Measurements from ENCODE around the gene HMOX2. TPM values are rescaled to one million over a fixed set of nuclear protein-coding genes. Genes with fewer than 3 reads are reported as not detected.
A peak's percentile ranks its signal among the peaks of the same experiment; 100 is the strongest.

Gene HMOX2
- total RNA-seq, 1 experiment from 2014 or later, result 65.7 TPM

GRCh38 chr16:4513086-4513860, 37.1 kb downstream of the HMOX2 start:
- in situ Hi-C loops (cut with HindIII; ENCODE audit: low pct_unique_long_range_greater_than_20kb, low sequenced_read_pairs), result no loop called here

GRCh38 chr16:4513881-4514280, 37.7 kb downstream of the HMOX2 start:
- in situ Hi-C loops (cut with HindIII; ENCODE audit: low pct_unique_long_range_greater_than_20kb, low sequenced_read_pairs), result no loop called here
- no peak for DNase-seq (ENCODE audit: low read depth, low spot score)

More at GRCh38 chr16:4513086-4513860, 37.1 kb downstream of the HMOX2 start:
- DNase-seq (ENCODE audit: low read depth, low spot score), result no peak

GRCh38 chr16:4514606-4515005, 38.4 kb downstream of the HMOX2 start:
- in situ Hi-C loops (cut with HindIII; ENCODE audit: low pct_unique_long_range_greater_than_20kb, low sequenced_read_pairs), result no loop called here
- no peak for DNase-seq (ENCODE audit: low read depth, low spot score)

GRCh38 chr16:4515611-4516233, 39.5 kb downstream of the HMOX2 start:
- peak; percentile 55 for DNase-seq (ENCODE audit: low read depth, low spot score)
- in situ Hi-C loops (cut with HindIII; ENCODE audit: low pct_unique_long_range_greater_than_20kb, low sequenced_read_pairs), result no loop called here

- peak; percentile 70 for DNase-seq (ENCODE audit: low read depth, low spot score)
- in situ Hi-C loops (cut with HindIII; ENCODE audit: low pct_unique_long_range_greater_than_20kb, low sequenced_read_pairs), result no loop called here
Observed at GRCh38 chr16:4517812-4518680, 41.8 kb downstream of the HMOX2 start.

- DNase-seq (ENCODE audit: low read depth, low spot score), result no peak
- in situ Hi-C loops (cut with HindIII; ENCODE audit: low pct_unique_long_range_greater_than_20kb, low sequenced_read_pairs), result no loop called here
Observed at GRCh38 chr16:4519274-4520058, 43.3 kb downstream of the HMOX2 start.

GRCh38 chr16:4520913-4521312, 44.7 kb downstream of the HMOX2 start:
- in situ Hi-C loops (cut with HindIII; ENCODE audit: low pct_unique_long_range_greater_than_20kb, low sequenced_read_pairs), result no loop called here

GRCh38 chr16:4522051-4522581, 45.9 kb downstream of the HMOX2 start:
- DNase-seq (ENCODE audit: low read depth, low spot score), result no peak
- in situ Hi-C loops (cut with HindIII; ENCODE audit: low pct_unique_long_range_greater_than_20kb, low sequenced_read_pairs), result no loop called here

More at GRCh38 chr16:4520913-4521312, 44.7 kb downstream of the HMOX2 start:
- DNase-seq (ENCODE audit: low read depth, low spot score), result no peak

- in situ Hi-C loops (cut with HindIII; ENCODE audit: low pct_unique_long_range_greater_than_20kb, low sequenced_read_pairs), result no loop called here
- no peak for DNase-seq (ENCODE audit: low read depth, low spot score)
Observed at GRCh38 chr16:4523686-4524085, 47.5 kb downstream of the HMOX2 start.

GRCh38 chr16:4524571-4524970, 48.4 kb downstream of the HMOX2 start:
- in situ Hi-C loops (cut with HindIII; ENCODE audit: low pct_unique_long_range_greater_than_20kb, low sequenced_read_pairs), result no loop called here
- DNase-seq (ENCODE audit: low read depth, low spot score), result no peak

GRCh38 chr16:4525069-4525468, 48.9 kb downstream of the HMOX2 start:
- in situ Hi-C loops (cut with HindIII; ENCODE audit: low pct_unique_long_range_greater_than_20kb, low sequenced_read_pairs), result no loop called here
- no peak for DNase-seq (ENCODE audit: low read depth, low spot score)

- in situ Hi-C loops (cut with HindIII; ENCODE audit: low pct_unique_long_range_greater_than_20kb, low sequenced_read_pairs), result no loop called here
Observed at GRCh38 chr16:4525634-4526277, 49.6 kb downstream of the HMOX2 start.

GRCh38 chr16:4529085-4530060, 53.2 kb downstream of the HMOX2 start:
- in situ Hi-C loops (cut with HindIII; ENCODE audit: low pct_unique_long_range_greater_than_20kb, low sequenced_read_pairs), result no loop called here
- no peak for DNase-seq (ENCODE audit: low read depth, low spot score)

More at GRCh38 chr16:4525634-4526277, 49.6 kb downstream of the HMOX2 start:
- no peak for DNase-seq (ENCODE audit: low read depth, low spot score)

GRCh38 chr16:4531811-4532210, 55.6 kb downstream of the HMOX2 start:
- in situ Hi-C loops (cut with HindIII; ENCODE audit: low pct_unique_long_range_greater_than_20kb, low sequenced_read_pairs), result no loop called here

GRCh38 chr16:4532238-4532637, 56.0 kb downstream of the HMOX2 start:
- in situ Hi-C loops (cut with HindIII; ENCODE audit: low pct_unique_long_range_greater_than_20kb, low sequenced_read_pairs), result no loop called here
- no peak for DNase-seq (ENCODE audit: low read depth, low spot score)

More at GRCh38 chr16:4531811-4532210, 55.6 kb downstream of the HMOX2 start:
- DNase-seq (ENCODE audit: low read depth, low spot score), result no peak

GRCh38 chr16:4533490-4533889, 57.3 kb downstream of the HMOX2 start:
- in situ Hi-C loops (cut with HindIII; ENCODE audit: low pct_unique_long_range_greater_than_20kb, low sequenced_read_pairs), result no loop called here
- no peak for DNase-seq (ENCODE audit: low read depth, low spot score)
